ENCODE measurements around the gene RPL9.

- no peak for TF ChIP-seq BHLHE40 (IDR thresholded peaks at IDR 0.05; ENCODE audit: borderline replicate concordance)
- TF ChIP-seq FOXK2 (IDR thresholded peaks at IDR 0.05), result no peak
- no peak for TF ChIP-seq SUZ12 (IDR thresholded peaks at IDR 0.05)
- TF ChIP-seq HDGF (IDR thresholded peaks at IDR 0.05; ENCODE audit: borderline replicate concordance), result no peak
- no peak for TF ChIP-seq ELF4 (IDR thresholded peaks at IDR 0.05)
- TF ChIP-seq FOXA1 (IDR thresholded peaks at IDR 0.05), result no peak
These were observed 11.7 kb upstream of the RPL9 start for GRCh38 chr4:39470402-39470801.
